Measurements from ENCODE around the gene RNF212. TPM values are rescaled to one million over a fixed set of nuclear protein-coding genes. Genes with fewer than 3 reads are reported as not detected.

RNF212 gene
- total and polyA plus RNA-seq, 2 experiments from 2014 or later: 0.80 to 1.7 TPM

GRCh38 chr4:1075809-1076699 is 37.3 kb downstream of the RNF212 start:
- H3K27ac ChIP-seq: no peak overlapping the region
- no peaks in the 10 kb centered on the region for H3K36me3 ChIP-seq
- no peaks in the 10 kb centered on the region for H3K9me3 ChIP-seq (ENCODE audit: low read depth)
- H3K4me3 ChIP-seq: no peak overlapping the region
- H3K4me1 ChIP-seq (ENCODE audit: low read depth): no peaks in the 10 kb centered on the region
- no peak for TF ChIP-seq CTCF (IDR thresholded peaks at IDR 0.05; ENCODE audit: low read depth, low read length)
- H3K27me3 ChIP-seq: peaks cover 16% of the 10 kb centered on the region
- no peak for DNase-seq (ENCODE audit: low read depth in 1 of 2, low spot score in 1 of 2)

- Histone ChIP-seq H3K36me3 (no peaks in the 10 kb centered on the region), H3K9me3 (ENCODE audit: low read depth) (no peaks in the 10 kb centered on the region), H3K4me3 (no peak overlapping the region), H3K4me1 (ENCODE audit: low read depth) (no peaks in the 10 kb centered on the region), H3K27ac (no peak overlapping the region), H3K27me3 (peaks cover 16% of the 10 kb centered on the region)
- no peak for DNase-seq (ENCODE audit: low read depth in 1 of 2, low spot score in 1 of 2)
- no peak for TF ChIP-seq CTCF (IDR thresholded peaks at IDR 0.05; ENCODE audit: low read depth, low read length)
Measured at GRCh38 chr4:1075225-1075624, 38.1 kb downstream of the RNF212 start.

GRCh38 chr4:1074077-1074476 is 39.3 kb downstream of the RNF212 start:
- no peak overlapping the region for H3K27ac ChIP-seq
- no peak for TF ChIP-seq CTCF (IDR thresholded peaks at IDR 0.05; ENCODE audit: low read depth, low read length)
- no peak overlapping the region for H3K4me3 ChIP-seq
- H3K27me3 ChIP-seq: peaks cover 17% of the 10 kb centered on the region
- no peaks in the 10 kb centered on the region for H3K9me3 ChIP-seq (ENCODE audit: low read depth)
- no peak for DNase-seq (ENCODE audit: low read depth in 1 of 2, low spot score in 1 of 2)
- H3K4me1 ChIP-seq (ENCODE audit: low read depth): no peaks in the 10 kb centered on the region
- no peaks in the 10 kb centered on the region for H3K36me3 ChIP-seq

- Histone ChIP-seq H3K4me1 (ENCODE audit: low read depth) (no peaks in the 10 kb centered on the region), H3K4me3 (no peak overlapping the region), H3K9me3 (ENCODE audit: low read depth) (no peaks in the 10 kb centered on the region), H3K27me3 (peaks cover 21% of the 10 kb centered on the region), H3K36me3 (no peaks in the 10 kb centered on the region), H3K27ac (no peak overlapping the region)
- DNase-seq (ENCODE audit: low read depth in 1 of 2, low spot score in 1 of 2): peak; percentile 57 to 72
- peak; percentile 89 for TF ChIP-seq CTCF (IDR thresholded peaks at IDR 0.05; ENCODE audit: low read depth, low read length)
Measured at GRCh38 chr4:1072830-1073446, 40.4 kb downstream of the RNF212 start.

GRCh38 chr4:1069394-1069793 is 44.0 kb downstream of the RNF212 start:
- TF ChIP-seq CTCF (IDR thresholded peaks at IDR 0.05; ENCODE audit: low read depth, low read length): no peak
- Histone ChIP-seq H3K27me3 (peaks cover 49% of the 10 kb centered on the region), H3K4me1 (ENCODE audit: low read depth) (no peaks in the 10 kb centered on the region), H3K27ac (no peak overlapping the region), H3K36me3 (no peaks in the 10 kb centered on the region), H3K4me3 (no peak overlapping the region), H3K9me3 (ENCODE audit: low read depth) (no peaks in the 10 kb centered on the region)
- DNase-seq (ENCODE audit: low read depth in 1 of 2, low spot score in 1 of 2): no peak
